ENCODE results near the gene MPIG6B. TPM values are rescaled to one million over a fixed set of nuclear protein-coding genes. Genes with fewer than 3 reads are reported as not detected.

The MPIG6B gene
- total RNA-seq, 2 donors from 2014 or later: not detected

- H3K4me1 ChIP-seq: peaks cover 11% of the 10 kb centered on the region
- ATAC-seq (no peak), DNase-seq (no peak)
- H3K4me3 ChIP-seq: no peak overlapping the region
- intact Hi-C loops (cut with DNase I): no loop called here
- H3K36me3 ChIP-seq (replicated peaks in 1 of 2; ENCODE audit: insufficient read depth in 1 of 2, low read depth in 2 of 2): no peaks in the 10 kb centered on the region
- no peaks in the 10 kb centered on the region for H3K27me3 ChIP-seq
- peak overlapping the region in 2 of 4 donors; percentile 30 for H3K27ac ChIP-seq
- no peak for TF ChIP-seq CTCF (IDR thresholded peaks at IDR 0.05)
- no peak for TF ChIP-seq POLR2A (IDR thresholded peaks at IDR 0.05)
- H3K9me3 ChIP-seq: no peaks in the 10 kb centered on the region
- 52 to 65% methylated on average over 5 to 6 of the region's 6 CpGs for WGBS, 2 donors
Measured at GRCh38 chr6:31719001-31719400, 4.2 kb upstream of the MPIG6B start.

- H3K27ac ChIP-seq: no peak overlapping the region
- no peaks in the 10 kb centered on the region for H3K27me3 ChIP-seq
- no peaks in the 10 kb centered on the region for H3K9me3 ChIP-seq
- no peak for DNase-seq
- no peak for ATAC-seq
- intact Hi-C loops (cut with DNase I): no loop called here
- H3K4me1 ChIP-seq: peaks cover 11% of the 10 kb centered on the region
- TF ChIP-seq CTCF (IDR thresholded peaks at IDR 0.05): no peak
- no peak for TF ChIP-seq POLR2A (IDR thresholded peaks at IDR 0.05)
- WGBS, 2 donors: 65 to 72% methylated on average over 5 of the region's 5 CpGs
- H3K4me3 ChIP-seq: no peak overlapping the region
- H3K36me3 ChIP-seq (replicated peaks in 1 of 2; ENCODE audit: insufficient read depth in 1 of 2, low read depth in 2 of 2): no peaks in the 10 kb centered on the region
Measured at GRCh38 chr6:31720196-31720770, 2.9 kb upstream of the MPIG6B start.

DNA sequence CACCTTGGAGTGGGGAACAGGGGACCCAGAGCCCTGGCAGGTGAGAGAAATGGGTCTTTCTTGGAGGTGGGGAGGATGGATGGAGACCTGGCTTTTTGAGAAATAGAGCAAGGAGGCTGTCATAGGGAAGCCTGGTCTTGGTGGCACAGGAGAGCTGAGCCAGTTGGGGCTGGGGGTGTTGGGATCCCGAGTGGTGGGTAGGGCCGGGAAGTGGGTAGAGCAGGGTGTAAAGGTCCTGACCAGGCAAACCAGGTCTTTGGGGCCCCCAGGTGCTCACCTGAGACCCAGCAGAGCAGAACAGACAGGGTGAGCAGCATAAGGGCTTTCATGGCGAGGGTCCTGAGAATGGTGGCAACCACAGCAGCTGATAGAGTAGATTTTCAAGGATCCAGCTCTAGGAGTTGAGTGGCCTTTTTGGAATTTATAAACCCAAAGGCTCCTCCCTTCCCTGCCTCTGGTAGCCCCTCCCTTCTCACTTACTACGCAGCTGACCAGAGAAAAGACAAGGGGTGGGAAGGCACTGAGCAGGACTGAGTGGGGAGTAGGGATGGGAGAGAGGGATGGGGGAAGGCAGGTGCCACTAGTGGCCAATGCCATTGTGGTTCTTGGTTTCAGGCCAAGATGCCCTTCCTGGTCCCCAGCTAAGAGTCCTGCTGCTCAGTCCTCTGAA is 1.7 kb upstream of the MPIG6B start, which contains the start of gene LY6G6C:
Gene LY6G6C, minus strand, starts transcription at position 396 of the 670 bp plus-strand sequence. Its CDS starts 67 bp downstream, at position 329.
- Histone ChIP-seq H3K4me1 (peaks cover 11% of the 10 kb centered on the region), H3K4me3 (no peak within 1 kb of the TSS), H3K36me3 (replicated peaks in 1 of 2; ENCODE audit: insufficient read depth in 1 of 2, low read depth in 2 of 2) (no peaks in the 10 kb centered on the region), H3K27me3 (no peaks in the 10 kb centered on the region), H3K9me3 (no peaks in the 10 kb centered on the region), H3K27ac (no peak within 1 kb of the TSS)
- TF ChIP-seq POLR2A (IDR thresholded peaks at IDR 0.05): no peak
- TF ChIP-seq CTCF (IDR thresholded peaks at IDR 0.05): no peak
- ATAC-seq: no peak
- DNase-seq: no peak
- WGBS, 2 donors: 72 to 90% methylated on average over 4 of the region's 4 CpGs
- intact Hi-C loops (cut with DNase I): no loop called here

DNA sequence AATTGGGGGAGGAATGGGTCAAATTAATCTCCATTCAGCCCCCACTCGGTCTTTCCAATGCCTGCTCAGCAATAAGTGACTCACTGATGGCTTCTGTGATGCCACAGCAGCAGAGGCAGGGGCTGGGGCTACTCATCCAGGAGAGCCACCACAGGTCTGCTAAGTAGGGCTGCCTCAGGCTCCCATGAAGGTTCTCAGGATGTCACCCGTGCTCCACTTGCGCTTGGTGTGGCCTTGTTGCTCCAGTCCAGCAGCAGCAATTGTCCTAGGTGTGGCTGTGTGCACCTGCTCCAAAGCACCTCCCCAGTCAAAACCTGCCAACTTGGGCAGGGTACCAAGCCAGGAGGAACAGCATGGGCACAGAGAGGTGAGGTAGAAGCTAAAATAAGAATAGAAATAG is 1.0 kb upstream of the MPIG6B start:
- Histone ChIP-seq H3K9me3 (no peaks in the 10 kb centered on the region), H3K27me3 (no peaks in the 10 kb centered on the region), H3K4me1 (peaks cover 11% of the 10 kb centered on the region), H3K27ac (no peak overlapping the region), H3K36me3 (replicated peaks in 1 of 2; ENCODE audit: insufficient read depth in 1 of 2, low read depth in 2 of 2) (no peaks in the 10 kb centered on the region), H3K4me3 (no peak overlapping the region)
- ATAC-seq: no peak
- TF ChIP-seq CTCF (IDR thresholded peaks at IDR 0.05) (no peak), POLR2A (IDR thresholded peaks at IDR 0.05) (no peak)
- WGBS, 2 donors: 82% methylated on average over 3 of the region's 3 CpGs; no CpG with 5 or more reads in 1 of the 2 donors
- intact Hi-C loops (cut with DNase I): no loop called here
- no peak for DNase-seq

Measured in body of pancreas (tissue), 4 donors.